ENCODE results near the gene CTSZ. TPM values are rescaled to one million over a fixed set of nuclear protein-coding genes. Genes with fewer than 3 reads are reported as not detected.

CTSZ gene
- total RNA-seq, 1 experiment from 2014 or later, result 37.6 TPM

DNA sequence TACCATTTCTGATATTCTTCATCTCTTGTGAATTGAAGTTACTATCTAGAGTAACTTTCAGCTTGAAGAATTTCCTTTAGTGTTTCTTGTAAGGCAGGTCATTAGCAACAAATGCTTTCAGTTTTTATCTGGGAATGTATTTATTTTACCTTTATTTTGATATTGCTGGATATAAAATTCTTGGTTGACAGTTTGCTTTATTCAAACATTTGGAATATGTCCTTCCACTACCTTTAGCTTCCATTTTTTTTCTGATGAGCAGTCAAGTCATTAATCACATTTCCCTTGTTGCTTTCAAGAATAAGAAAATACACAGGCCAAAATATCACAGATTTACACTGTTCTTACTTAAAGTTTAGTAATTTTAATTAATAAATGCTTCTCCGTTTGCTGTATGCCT is 31.7 kb downstream of the CTSZ start:
- no peak overlapping the region for H3K56ac ChIP-seq (ENCODE audit: insufficient read length, low read depth, low read length)
- Mint-ChIP-seq H3K27me3 (ENCODE audit: low read depth) (peaks cover 14% of the 10 kb centered on the region), H3K9me3 (peaks cover 4 to 8% of the 10 kb centered on the region in 2 experiments; a peak in 2 of 5 replicates), H3K4me1 (peaks cover 13 to 15% of the 10 kb centered on the region in 2 experiments), H3K27ac (no peak overlapping the region), H3K36me3 (ENCODE audit: insufficient read depth in 1 of 3, low read depth in 3 of 3) (peaks cover 0 to 9% (median 0%) of the 10 kb centered on the region in 3 experiments; a peak in 2 of 7 replicates), H3K4me3 (no peak overlapping the region)
- H2AFZ ChIP-seq (ENCODE audit: low read length), result no peak overlapping the region
- H3K4ac ChIP-seq (ENCODE audit: low read depth, low read length), result no peak overlapping the region
- no peak overlapping the region for H2BK20ac ChIP-seq (ENCODE audit: low read depth, low read length, poor library complexity, severe bottlenecking)
- H3K27me3 ChIP-seq (ENCODE audit: insufficient read depth, low read length), result no peaks in the 10 kb centered on the region
- no peak overlapping the region for H3T11ph ChIP-seq (ENCODE audit: low read length)
- H2BK15ac ChIP-seq (ENCODE audit: low read depth, low read length), result no peak overlapping the region
- H3K79me1 ChIP-seq (ENCODE audit: insufficient read depth, low read depth, low read length, poor library complexity, severe bottlenecking), result no peaks in the 10 kb centered on the region
- H3K23ac ChIP-seq (ENCODE audit: insufficient read length, low read depth, low read length), result no peak overlapping the region
- H3K9me3 ChIP-seq (ENCODE audit: control insufficient read depth, low read depth, low read length), result no peaks in the 10 kb centered on the region
- H4K91ac ChIP-seq (ENCODE audit: insufficient read length, low read depth, low read length), result no peak overlapping the region
- no peak for DNase-seq
- H3K4me2 ChIP-seq (ENCODE audit: insufficient read depth, insufficient read length, low read length), result no peak overlapping the region
- H4K8ac ChIP-seq (replicated peaks; ENCODE audit: insufficient read length, low read depth, low read length), result no peak overlapping the region
- no peak overlapping the region for H2BK5ac ChIP-seq (ENCODE audit: insufficient read length, low read length)
- H3K9ac ChIP-seq (ENCODE audit: extremely low read depth, insufficient read length, low read length), result no peak overlapping the region
- no peak overlapping the region for H3K27ac ChIP-seq (ENCODE audit: insufficient read length, low read depth, low read length)
- no peaks in the 10 kb centered on the region for H3K23me2 ChIP-seq (ENCODE audit: insufficient read length, low read depth, low read length, poor library complexity, severe bottlenecking)
- H3K14ac ChIP-seq (ENCODE audit: insufficient read depth, low read length), result no peak overlapping the region
- TF ChIP-seq, protein P1, sequence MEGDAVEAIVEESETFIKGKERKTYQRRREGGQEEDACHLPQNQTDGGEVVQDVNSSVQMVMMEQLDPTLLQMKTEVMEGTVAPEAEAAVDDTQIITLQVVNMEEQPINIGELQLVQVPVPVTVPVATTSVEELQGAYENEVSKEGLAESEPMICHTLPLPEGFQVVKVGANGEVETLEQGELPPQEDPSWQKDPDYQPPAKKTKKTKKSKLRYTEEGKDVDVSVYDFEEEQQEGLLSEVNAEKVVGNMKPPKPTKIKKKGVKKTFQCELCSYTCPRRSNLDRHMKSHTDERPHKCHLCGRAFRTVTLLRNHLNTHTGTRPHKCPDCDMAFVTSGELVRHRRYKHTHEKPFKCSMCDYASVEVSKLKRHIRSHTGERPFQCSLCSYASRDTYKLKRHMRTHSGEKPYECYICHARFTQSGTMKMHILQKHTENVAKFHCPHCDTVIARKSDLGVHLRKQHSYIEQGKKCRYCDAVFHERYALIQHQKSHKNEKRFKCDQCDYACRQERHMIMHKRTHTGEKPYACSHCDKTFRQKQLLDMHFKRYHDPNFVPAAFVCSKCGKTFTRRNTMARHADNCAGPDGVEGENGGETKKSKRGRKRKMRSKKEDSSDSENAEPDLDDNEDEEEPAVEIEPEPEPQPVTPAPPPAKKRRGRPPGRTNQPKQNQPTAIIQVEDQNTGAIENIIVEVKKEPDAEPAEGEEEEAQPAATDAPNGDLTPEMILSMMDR (conservative IDR thresholded peaks at IDR 0.05), result no peak
- WGBS (ENCODE audit: extremely low coverage, insufficient read length, low lambda C conversion rate), result no CpG with 5 or more reads among the region's 1 CpG
- peaks cover 4% of the 10 kb centered on the region; the same call in 1 of the 2 replicates for H3K4me1 ChIP-seq (ENCODE audit: insufficient read depth, low read length)
- H2AK5ac ChIP-seq (ENCODE audit: insufficient read length, low read length), result no peak overlapping the region
- H3K18ac ChIP-seq (ENCODE audit: insufficient read length, low read depth, low read length), result no peak overlapping the region
- H3K79me2 ChIP-seq (ENCODE audit: insufficient read depth, low read length), result no peaks in the 10 kb centered on the region
- no peak overlapping the region for H2BK120ac ChIP-seq (ENCODE audit: low read depth, low read length, poor library complexity, severe bottlenecking)
- H4K5ac ChIP-seq (ENCODE audit: insufficient read length, low read depth, low read length), result no peak overlapping the region
- no peak overlapping the region for H2BK12ac ChIP-seq (ENCODE audit: insufficient read length, low read depth, low read length)
- H4K20me1 ChIP-seq (ENCODE audit: control insufficient read depth, insufficient read depth, insufficient read length), result no peaks in the 10 kb centered on the region

Measured in H9 (cell line).